ENCODE measurements around the gene NOS1AP. TPM values are rescaled to one million over a fixed set of nuclear protein-coding genes. Genes with fewer than 3 reads are reported as not detected.

Gene NOS1AP
- polyA plus RNA-seq, 1 experiment: 0.04 TPM

- H3K9me3 ChIP-seq (ENCODE audit: control insufficient read depth, insufficient read depth, low read length): no peaks in the 10 kb centered on the region
- peak; percentile 49 for DNase-seq (ENCODE audit: low read depth, low spot score)
- ChIA-PET POLR2A (no interaction called here), CTCF (interaction anchor here (0.7 to 2.3 kb wide), 8 partner anchors 13 to 745 kb away, joined by 3 to 82 read pairs (median 4); no protein-coding TSS in a partner anchor)
- peaks cover 9% of the 10 kb centered on the region for H3K27me3 ChIP-seq (ENCODE audit: control insufficient read depth, insufficient read depth, low read length)
- peak overlapping the region; percentile 63 for H3K27ac ChIP-seq (ENCODE audit: low read depth, low read length)
- H3K4me3 ChIP-seq (ENCODE audit: low read depth, low read length): no peak overlapping the region
- TF ChIP-seq CTCF (IDR thresholded peaks at IDR 0.05; ENCODE audit: low read depth, low read length): 0 out of 2 replicates have a peak, but pooled peaks have one; percentile 7
Measured at GRCh38 chr1:162055062-162055461, 14.4 kb upstream of the NOS1AP start.

GRCh38 chr1:162056043-162056442 lies 13.4 kb upstream of the NOS1AP start:
- POLR2A ChIA-PET: no interaction called here
- no peak overlapping the region for H3K27ac ChIP-seq (ENCODE audit: low read depth, low read length)
- H3K27me3 ChIP-seq (ENCODE audit: control insufficient read depth, insufficient read depth, low read length): peaks cover 15% of the 10 kb centered on the region
- DNase-seq (ENCODE audit: low read depth, low spot score): peak; percentile 23
- peak; percentile 98 for TF ChIP-seq CTCF (IDR thresholded peaks at IDR 0.05; ENCODE audit: low read depth, low read length)
- H3K4me3 ChIP-seq (ENCODE audit: low read depth, low read length): no peak overlapping the region
- CTCF ChIA-PET: interaction anchor here (0.6 to 2.3 kb wide), 33 partner anchors 12 to 744 kb away, joined by 3 to 82 read pairs (median 4); partner anchors contain the start of genes NOS1AP and OLFML2B
- H3K9me3 ChIP-seq (ENCODE audit: control insufficient read depth, insufficient read depth, low read length): no peaks in the 10 kb centered on the region

- ChIA-PET CTCF (interaction anchor here (0.6 to 2.3 kb wide), 31 partner anchors 12 to 743 kb away, joined by 3 to 82 read pairs (median 4); partner anchors contain the start of genes NOS1AP and OLFML2B), POLR2A (no interaction called here)
- Histone ChIP-seq H3K27ac (ENCODE audit: low read depth, low read length) (no peak overlapping the region), H3K4me3 (ENCODE audit: low read depth, low read length) (no peak overlapping the region), H3K27me3 (ENCODE audit: control insufficient read depth, insufficient read depth, low read length) (peaks cover 15% of the 10 kb centered on the region), H3K9me3 (ENCODE audit: control insufficient read depth, insufficient read depth, low read length) (no peaks in the 10 kb centered on the region)
- TF ChIP-seq CTCF (IDR thresholded peaks at IDR 0.05; ENCODE audit: low read depth, low read length): no peak
- DNase-seq (ENCODE audit: low read depth, low spot score): no peak
Measured at GRCh38 chr1:162056579-162056978, 12.9 kb upstream of the NOS1AP start.

GRCh38 chr1:162059721-162060120 lies 9.8 kb upstream of the NOS1AP start:
- TF ChIP-seq CTCF (IDR thresholded peaks at IDR 0.05; ENCODE audit: low read depth, low read length): no peak
- CTCF ChIA-PET: interaction anchor here (1.0 to 1.3 kb wide), 2 partner anchors 218 to 332 kb away, joined by 4 to 5 read pairs; no protein-coding TSS in a partner anchor
- no peak for DNase-seq (ENCODE audit: low read depth, low spot score)
- H3K27ac ChIP-seq (ENCODE audit: low read depth, low read length): no peak overlapping the region
- H3K4me3 ChIP-seq (ENCODE audit: low read depth, low read length): no peak overlapping the region
- H3K9me3 ChIP-seq (ENCODE audit: control insufficient read depth, insufficient read depth, low read length): no peaks in the 10 kb centered on the region
- H3K27me3 ChIP-seq (ENCODE audit: control insufficient read depth, insufficient read depth, low read length): peaks cover 16% of the 10 kb centered on the region
- POLR2A ChIA-PET: no interaction called here

GRCh38 chr1:162060314-162060713 lies 9.2 kb upstream of the NOS1AP start:
- no peak overlapping the region for H3K4me3 ChIP-seq (ENCODE audit: low read depth, low read length)
- no peak for TF ChIP-seq CTCF (IDR thresholded peaks at IDR 0.05; ENCODE audit: low read depth, low read length)
- H3K27me3 ChIP-seq (ENCODE audit: control insufficient read depth, insufficient read depth, low read length): peaks cover 16% of the 10 kb centered on the region
- no peak overlapping the region for H3K27ac ChIP-seq (ENCODE audit: low read depth, low read length)
- no peak for DNase-seq (ENCODE audit: low read depth, low spot score)
- ChIA-PET CTCF (interaction anchor here (0.6 to 1.3 kb wide), 2 partner anchors 217 to 788 kb away, joined by 3 to 5 read pairs; no protein-coding TSS in a partner anchor), POLR2A (no interaction called here)
- H3K9me3 ChIP-seq (ENCODE audit: control insufficient read depth, insufficient read depth, low read length): no peaks in the 10 kb centered on the region
